HG03103 (cell line): ENCODE measurements around the gene NPPC.

Source experiments
- ATAC-seq: cut with Tn5 transposase; IDR thresholded peaks from one replicate; pipeline ENCODE4 v1.9.1; 2021; ENCODE audit warnings: low read depth; ENCODE audit not compliant: unreplicated experiment

The NPPC gene

DNA sequence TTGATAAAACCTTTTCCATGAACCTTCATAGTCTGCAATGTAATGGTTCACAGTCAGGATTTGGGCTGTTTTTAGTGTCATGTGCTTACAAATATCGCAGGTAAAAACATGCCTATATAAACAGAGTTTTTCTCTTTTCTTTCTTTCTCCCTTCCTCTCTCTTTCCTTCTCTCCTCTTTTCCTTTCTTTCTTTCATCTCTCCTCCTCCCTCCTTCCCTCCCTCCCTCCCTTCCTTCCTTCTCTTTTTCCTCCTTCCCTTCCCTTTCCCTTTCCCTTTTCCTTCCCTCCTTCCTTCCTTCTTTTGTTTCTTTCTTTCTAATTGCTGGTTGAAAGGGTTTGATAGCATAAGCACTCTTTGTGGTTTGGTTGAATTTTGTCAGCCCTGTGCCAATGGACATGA is 9.6 kb upstream of the NPPC start:
- ATAC-seq = no peak

- no peak for ATAC-seq
Observed at GRCh38 chr2:231935207-231935524, 9.0 kb upstream of the NPPC start.

DNA sequence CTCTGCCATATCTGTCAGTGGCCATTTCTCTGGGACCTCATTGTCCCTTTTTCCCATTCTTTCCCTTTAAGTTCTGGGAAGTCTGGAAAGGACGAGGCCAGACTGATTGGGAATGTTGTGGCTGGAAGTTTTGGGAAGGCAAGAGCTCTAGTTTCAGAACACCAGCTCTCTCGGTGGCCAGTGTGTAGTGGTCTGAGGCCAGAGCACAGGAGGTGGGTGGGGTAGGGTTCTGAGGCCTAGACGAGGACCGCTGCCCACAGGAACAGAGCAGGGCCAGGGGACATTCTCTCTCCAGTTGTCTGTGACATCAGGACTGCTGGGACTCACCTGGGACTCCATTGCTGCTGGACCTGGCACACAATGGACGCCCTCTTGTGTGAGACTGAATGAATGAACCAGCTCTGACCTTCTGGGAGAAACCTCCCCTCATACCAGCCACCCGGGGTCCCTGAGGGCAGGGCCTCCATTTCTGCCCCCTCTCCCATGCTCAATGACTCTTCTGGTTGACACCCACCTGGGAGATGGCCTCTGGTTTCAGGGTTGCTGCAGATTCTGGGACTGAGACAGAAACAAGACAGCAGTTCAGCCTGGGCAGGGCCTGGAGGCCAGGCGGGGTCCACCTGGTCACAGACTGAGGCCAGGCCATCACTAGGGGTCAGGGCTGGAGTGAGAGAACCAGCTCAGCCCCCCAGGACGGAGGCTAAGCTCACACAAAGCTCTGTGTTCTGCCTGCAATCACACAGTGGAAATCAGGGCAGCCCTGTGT is 8.4 kb upstream of the NPPC start:
- ATAC-seq = no peak

DNA sequence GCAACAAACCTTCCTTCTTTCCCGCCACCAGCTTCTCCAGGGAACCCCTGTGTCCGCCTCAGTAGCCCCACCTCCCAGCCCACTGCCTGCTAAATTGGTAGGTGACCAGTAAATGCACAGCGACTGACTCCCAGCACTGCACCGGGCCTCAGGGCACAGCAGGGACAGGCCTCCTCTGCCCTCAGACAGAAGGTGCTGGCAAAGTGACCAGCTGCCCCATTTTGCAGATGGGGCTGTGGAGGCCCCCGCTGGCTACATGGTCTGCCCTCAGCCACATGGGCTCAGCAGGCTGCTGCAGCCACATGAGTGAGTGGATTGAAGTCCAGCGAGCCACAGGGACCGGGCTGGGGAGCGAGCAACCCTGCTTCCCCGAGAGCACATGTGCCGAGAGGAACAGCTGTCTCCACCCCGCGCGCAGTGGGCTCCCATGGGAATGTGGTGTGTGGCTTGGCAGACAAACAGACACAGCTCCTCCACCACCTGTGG is 7.8 kb upstream of the NPPC start:
- ATAC-seq = no peak

GRCh38 chr2:231932985-231933915 is 7.1 kb upstream of the NPPC start:
- ATAC-seq = no peak

GRCh38 chr2:231932711-231932970 is 6.4 kb upstream of the NPPC start:
- ATAC-seq = no peak

GRCh38 chr2:231931481-231931915 is 5.3 kb upstream of the NPPC start:
- no peak for ATAC-seq

- ATAC-seq = no peak
Observed at GRCh38 chr2:231930593-231931281, 4.5 kb upstream of the NPPC start.

DNA sequence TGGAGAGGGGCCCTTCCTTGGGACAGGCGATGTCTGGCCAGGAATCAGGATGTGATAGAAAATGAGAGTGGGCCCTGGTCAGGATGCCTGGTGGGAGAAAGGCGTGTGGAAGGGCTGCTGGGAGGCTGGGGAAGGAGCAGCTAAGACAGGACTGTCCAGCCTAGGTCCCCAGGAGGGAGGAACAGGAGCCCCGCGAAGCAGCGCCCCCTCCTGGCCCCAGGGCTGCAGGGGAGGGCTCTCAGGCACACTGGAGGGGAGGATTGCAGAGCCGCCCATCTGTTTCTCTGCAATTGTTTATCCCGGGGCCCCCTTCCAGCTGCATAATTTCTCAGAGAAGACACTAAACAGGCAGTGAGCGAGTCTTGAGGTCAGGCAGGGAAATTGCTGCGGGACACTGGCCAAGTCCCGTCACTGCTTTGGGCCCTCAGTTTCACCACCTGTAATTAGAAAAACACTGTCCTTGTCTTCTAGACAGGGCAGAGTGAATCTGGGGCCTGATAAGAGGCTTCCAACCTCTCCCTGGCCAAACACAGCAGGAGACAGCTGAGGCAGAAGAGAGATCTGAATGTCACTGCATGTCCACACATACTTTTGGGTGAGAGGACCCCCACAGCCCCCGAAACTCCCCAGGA is 3.9 kb upstream of the NPPC start:
- ATAC-seq = no peak

GRCh38 chr2:231928901-231929725 is 2.9 kb upstream of the NPPC start:
- ATAC-seq = no peak

DNA sequence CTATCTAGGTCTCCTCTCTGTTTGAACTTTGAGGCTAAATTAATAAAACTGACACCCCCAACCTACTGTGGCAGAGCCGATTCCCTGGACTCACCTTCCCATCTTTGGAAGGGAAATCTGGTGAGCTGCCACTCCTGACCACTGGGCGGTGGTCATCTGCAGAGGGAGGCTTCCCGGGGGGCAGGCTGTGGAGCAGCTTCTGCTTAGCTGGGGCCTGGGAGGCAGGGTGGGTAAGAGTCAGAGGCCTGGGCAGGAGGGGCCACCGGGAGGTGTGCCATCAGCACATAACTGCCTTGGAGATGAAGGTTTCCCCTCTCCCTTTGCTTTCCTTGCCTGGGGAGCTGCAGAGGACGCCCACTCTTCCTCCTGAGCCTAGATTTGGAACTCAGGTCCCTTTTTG is 2.3 kb upstream of the NPPC start:
- ATAC-seq = no peak

DNA sequence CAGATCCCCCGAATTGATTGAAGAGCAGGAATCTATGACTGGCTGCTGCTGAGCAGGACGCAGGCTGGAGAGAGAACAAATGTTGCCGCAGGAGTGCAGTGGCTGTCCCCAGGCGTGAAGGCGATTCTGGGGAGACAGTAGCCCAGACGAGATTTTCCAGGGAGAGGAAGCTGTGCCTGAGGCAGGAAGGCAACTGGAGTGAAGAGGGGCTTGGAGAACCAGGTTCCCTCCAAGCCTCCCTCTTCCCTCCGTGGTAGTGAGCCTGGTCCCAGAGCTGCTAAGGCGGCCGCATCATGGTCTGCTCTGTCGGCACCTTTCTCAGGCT is 1.3 kb upstream of the NPPC start:
- no peak for ATAC-seq

- no peak for ATAC-seq
Observed at GRCh38 chr2:231926761-231927565, 767 bp upstream of the NPPC start.

DNA sequence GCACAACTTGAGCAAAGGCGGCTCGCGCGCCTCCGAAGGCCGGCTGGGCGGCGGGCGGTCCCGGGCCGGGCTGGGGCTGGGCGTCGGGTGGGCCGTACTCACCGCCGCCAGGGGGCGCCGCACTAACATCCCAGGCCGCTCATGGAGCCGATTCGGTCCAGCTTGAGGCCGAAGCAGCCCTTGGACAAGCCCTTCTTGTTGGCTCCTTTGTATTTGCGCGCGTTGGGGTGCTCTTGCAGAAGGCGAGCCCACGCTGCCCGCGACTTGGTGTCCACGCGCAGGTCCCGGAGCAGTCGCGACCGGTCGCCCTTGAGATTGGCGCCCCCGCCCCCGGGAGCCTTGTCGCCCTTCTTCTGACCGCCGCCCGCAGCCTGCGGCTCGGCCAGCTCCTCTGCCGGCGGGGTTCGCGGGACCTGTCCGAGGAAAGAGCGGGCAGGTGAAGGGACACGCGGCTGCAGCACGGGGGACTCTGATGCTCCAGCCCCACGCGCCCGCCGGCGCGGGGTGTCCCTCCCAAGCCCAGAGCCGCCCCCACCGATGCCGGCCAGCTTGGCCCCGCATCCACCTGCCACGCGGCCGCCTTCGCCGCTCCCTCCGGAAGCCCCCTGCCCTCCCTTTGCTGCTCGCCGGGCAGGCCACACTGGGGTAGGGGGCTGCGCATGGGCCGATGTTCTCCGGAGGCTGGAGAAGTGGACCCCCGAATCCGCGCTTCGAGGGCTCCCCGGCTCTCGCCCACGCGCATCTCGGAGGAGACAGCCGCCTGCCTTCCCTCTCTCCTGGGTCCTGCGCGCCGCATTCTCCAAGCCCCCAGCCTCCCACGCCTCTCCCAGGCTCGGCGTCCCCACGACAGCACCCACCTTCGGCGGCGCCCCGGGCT is 655 bp downstream of the NPPC start:
- ATAC-seq = no peak

DNA sequence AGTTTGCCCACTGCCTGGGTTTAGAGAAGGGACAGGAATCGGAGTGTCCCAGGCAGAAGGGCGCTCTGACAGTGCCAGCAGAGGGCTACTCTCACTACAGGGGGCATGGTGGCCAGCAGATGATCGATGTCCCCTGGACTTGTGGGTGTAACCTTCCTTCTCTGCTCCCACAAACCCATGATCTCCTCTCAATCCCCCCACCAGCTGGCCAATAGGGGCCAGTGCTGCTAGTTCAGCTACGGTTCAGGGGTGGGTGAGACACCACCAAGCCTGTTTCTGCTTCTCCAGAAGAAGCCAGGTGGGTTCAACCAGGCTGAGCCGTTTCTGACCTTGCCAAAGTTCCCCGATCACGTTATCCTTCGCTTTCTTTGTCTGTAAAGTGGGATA is 1.3 kb downstream of the NPPC start:
- no peak for ATAC-seq

- no peak for ATAC-seq
Observed at GRCh38 chr2:231923951-231924888, 2.0 kb downstream of the NPPC start.

DNA sequence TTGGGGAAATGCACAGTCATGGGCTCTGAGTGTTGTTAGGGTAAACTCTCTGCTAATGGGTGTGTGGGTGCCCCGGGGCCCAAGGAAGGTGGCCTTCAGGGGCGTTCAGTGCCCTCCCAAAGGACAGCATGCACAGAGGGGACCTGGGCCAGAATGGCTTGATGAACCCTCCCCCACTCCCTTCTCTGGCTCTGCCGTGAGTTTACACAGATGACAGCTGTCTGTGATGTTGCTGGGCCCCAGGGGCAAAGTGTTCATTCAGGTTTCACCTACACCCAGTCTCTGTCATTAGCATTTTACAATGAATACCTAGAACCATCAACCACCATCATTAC is 3.2 kb downstream of the NPPC start:
- ATAC-seq = no peak
